Measurements from ENCODE around the gene FSD2. TPM values are rescaled to one million over a fixed set of nuclear protein-coding genes. Genes with fewer than 3 reads are reported as not detected.

FSD2 gene
- total RNA-seq, 1 experiment from 2014 or later: not detected

GRCh38 chr15:82798531-82799166 lies 7.2 kb downstream of the FSD2 start:
- Mint-ChIP-seq H3K36me3 (ENCODE audit: insufficient read depth in 1 of 3, low read depth in 3 of 3) (no peaks in the 10 kb centered on the region), H3K27ac (no peak overlapping the region), H3K4me1 (no peaks in the 10 kb centered on the region), H3K9me3 (peaks cover 6 to 13% of the 10 kb centered on the region in 2 experiments; a peak in 4 of 5 replicates), H3K4me3 (no peak overlapping the region), H3K27me3 (ENCODE audit: low read depth) (peaks cover 48% of the 10 kb centered on the region)
- Histone ChIP-seq H3K4ac (ENCODE audit: low read depth, low read length) (no peak overlapping the region), H3T11ph (ENCODE audit: low read length) (no peak overlapping the region), H3K14ac (ENCODE audit: insufficient read depth, low read length) (no peak overlapping the region), H3K56ac (ENCODE audit: insufficient read length, low read depth, low read length) (no peak overlapping the region), H2BK15ac (ENCODE audit: low read depth, low read length) (no peak overlapping the region), H4K91ac (ENCODE audit: insufficient read length, low read depth, low read length) (no peak overlapping the region), H4K5ac (ENCODE audit: insufficient read length, low read depth, low read length) (no peak overlapping the region), H3K23me2 (ENCODE audit: insufficient read length, low read depth, low read length, poor library complexity, severe bottlenecking) (no peaks in the 10 kb centered on the region), H3K79me2 (ENCODE audit: insufficient read depth, low read length) (no peaks in the 10 kb centered on the region), H4K20me1 (ENCODE audit: control insufficient read depth, insufficient read depth, insufficient read length) (no peaks in the 10 kb centered on the region), H2AK5ac (ENCODE audit: insufficient read length, low read length) (no peak overlapping the region), H3K27ac (ENCODE audit: insufficient read length, low read depth, low read length) (no peak overlapping the region), H2BK20ac (ENCODE audit: low read depth, low read length, poor library complexity, severe bottlenecking) (no peak overlapping the region), H3K18ac (ENCODE audit: insufficient read length, low read depth, low read length) (no peak overlapping the region), H3K4me1 (ENCODE audit: insufficient read depth, low read length) (no peaks in the 10 kb centered on the region), H4K8ac (replicated peaks; ENCODE audit: insufficient read length, low read depth, low read length) (no peak overlapping the region), H2BK12ac (ENCODE audit: insufficient read length, low read depth, low read length) (no peak overlapping the region), H3K23ac (ENCODE audit: insufficient read length, low read depth, low read length) (no peak overlapping the region), H2AFZ (ENCODE audit: low read length) (no peak overlapping the region), H3K79me1 (ENCODE audit: insufficient read depth, low read depth, low read length, poor library complexity, severe bottlenecking) (no peaks in the 10 kb centered on the region), H3K9ac (ENCODE audit: extremely low read depth, insufficient read length, low read length) (no peak overlapping the region), H2BK5ac (ENCODE audit: insufficient read length, low read length) (no peak overlapping the region), H3K9me3 (ENCODE audit: control insufficient read depth, low read depth, low read length) (no peaks in the 10 kb centered on the region), H2BK120ac (ENCODE audit: low read depth, low read length, poor library complexity, severe bottlenecking) (no peak overlapping the region), H3K4me2 (ENCODE audit: insufficient read depth, insufficient read length, low read length) (no peak overlapping the region), H3K27me3 (ENCODE audit: insufficient read depth, low read length) (no peaks in the 10 kb centered on the region; the same call in 1 of the 2 replicates)
- no peak for DNase-seq
- no CpG with 5 or more reads among the region's 5 CpGs for WGBS (ENCODE audit: extremely low coverage, insufficient read length, low lambda C conversion rate)
- TF ChIP-seq CTCF (conservative IDR thresholded peaks at IDR 0.05): no peak
